ENCODE data around the gene KCNQ1. TPM values are rescaled to one million over a fixed set of nuclear protein-coding genes. Genes with fewer than 3 reads are reported as not detected.

The KCNQ1 gene
- total RNA-seq, 1 donor from 2014 or later: 0.07 TPM

DNA sequence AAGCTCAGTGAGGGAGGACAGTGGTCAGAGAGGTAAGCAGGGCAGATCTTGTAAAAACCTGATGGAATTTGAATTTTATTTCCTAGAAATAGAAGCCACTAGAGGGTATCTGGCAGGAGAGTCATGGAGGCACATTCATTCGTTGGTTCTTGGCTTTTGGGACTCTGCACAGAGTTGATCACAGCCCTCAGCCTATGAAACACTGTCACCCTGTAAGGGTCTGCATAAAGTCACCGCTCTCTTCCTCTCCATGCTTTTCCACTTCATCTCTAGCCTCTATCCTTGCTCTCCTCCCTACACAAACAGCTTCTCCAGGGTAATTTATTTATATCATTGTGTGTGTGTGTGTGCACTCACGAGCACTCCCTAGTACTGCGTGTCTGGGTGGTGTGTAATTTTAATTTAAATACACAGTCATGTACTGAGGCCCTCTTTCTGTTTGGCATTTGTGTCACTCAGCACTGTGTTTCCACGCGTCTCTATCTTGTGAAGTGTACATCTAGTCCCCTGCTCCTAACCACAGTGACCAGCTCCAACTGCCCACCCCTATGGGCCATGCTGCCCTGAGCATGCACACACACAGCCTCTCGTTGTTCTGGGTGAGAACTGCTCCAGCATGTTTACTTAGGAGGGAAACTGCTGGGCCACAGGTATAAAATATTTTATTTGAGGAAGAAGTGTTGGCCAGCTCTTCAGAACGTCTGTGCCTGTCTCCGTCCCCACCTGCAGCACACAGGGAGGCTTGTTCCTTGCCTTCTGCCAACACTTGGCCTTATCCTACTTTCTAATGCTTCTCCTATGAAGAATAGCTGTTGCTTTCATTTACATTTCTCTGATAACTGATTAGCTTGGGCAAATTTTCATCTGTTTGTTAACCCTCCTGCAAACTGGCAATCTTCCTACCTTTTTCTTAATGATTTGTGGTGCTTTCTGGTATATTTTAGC is 250.5 kb downstream of the KCNQ1 start:
- DNase-seq (ENCODE audit: low read depth, low spot score): no peak

DNA sequence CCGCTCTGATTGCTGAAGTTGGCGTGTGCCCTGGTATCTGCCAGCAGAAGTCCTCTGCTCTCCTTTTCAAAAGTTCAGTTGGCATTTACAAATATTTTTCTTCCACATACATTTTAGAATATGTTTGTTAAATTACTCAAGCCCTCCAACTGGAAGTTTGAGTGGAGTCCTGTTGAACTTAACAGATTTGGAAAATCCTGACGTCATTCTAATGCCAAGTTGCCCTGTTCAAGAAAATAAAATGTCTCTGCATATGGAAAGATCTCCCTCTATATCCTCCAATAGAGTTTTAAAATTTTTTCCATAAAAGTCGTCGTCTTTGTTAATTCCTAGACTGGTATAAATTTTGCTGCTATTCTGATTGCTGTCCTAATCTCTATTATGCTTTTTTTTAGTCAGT is 251.6 kb downstream of the KCNQ1 start:
- no peak for DNase-seq (ENCODE audit: low read depth, low spot score)

DNA sequence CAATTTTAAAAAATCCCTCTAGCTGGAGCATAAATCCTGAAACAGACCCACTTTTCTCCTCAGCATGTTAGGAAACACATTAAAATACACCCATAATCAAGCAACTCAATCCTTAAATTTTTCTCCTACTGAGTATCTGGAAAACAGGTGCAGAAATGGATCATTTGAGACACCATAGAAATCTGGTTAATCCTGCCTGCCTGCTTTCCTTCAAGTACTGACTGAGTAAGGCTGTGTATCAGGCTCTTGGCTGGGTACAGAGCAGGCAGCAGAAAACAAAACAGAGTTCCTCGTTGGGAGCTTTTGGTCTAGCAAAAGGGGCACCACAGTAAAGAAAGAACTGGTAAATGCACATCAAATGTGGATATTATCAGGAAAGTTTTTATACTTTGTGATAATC is 253.1 kb downstream of the KCNQ1 start:
- DNase-seq (ENCODE audit: low read depth, low spot score): no peak

DNA sequence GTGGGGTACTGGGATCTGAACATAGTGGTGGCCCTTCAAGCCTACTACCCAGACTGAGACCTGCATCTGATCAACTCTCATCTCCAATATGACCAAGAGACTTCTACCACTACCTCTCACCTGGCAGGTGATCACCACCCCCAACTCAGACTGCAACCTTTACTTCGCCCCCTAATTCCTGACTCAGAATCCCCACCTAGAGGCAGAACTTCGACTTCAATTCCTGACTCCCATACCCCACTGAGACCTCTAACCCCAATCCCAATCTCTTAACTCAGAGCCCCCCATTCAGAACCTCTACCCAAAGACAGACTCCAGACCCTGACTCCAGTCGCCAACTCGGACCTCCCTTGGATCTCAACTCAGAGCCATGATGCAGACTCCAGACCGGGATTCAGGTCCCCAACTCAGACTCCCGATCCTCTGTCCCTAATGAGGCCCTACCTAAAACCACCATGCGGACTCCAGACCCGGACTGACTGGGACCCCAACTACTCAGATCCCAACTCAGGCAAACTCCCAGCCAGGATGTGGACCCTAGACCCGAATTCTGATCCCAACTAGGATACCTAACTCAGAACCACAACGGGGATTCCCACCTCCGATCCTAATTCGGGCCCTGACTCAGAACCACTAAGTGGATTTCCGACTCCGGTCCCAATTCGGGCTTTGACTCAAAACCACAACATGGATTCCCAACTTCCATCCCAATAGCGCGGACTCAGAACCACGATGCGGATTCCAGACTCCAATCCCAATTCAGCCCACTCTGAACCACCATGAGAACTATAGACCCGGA is 253.8 kb downstream of the KCNQ1 start:
- no peak for DNase-seq (ENCODE audit: low read depth, low spot score)

DNA sequence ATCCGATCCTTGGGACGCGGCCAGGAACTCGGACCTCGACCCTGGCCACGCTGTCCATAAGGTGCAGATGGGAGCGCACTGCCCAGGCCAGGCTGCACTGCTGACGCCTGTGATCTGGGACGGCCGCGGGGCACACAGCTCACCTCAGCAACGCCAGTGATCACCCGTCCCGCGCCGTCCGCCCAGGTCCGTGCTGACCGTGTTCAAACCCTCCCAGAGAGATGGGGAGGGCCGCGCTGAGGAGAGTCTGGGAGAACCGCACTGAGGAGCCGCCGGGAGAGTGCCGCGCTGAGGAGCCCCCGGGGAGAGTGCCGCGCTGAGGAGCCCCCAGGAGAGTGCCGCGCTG is 254.3 kb downstream of the KCNQ1 start:
- no peak for DNase-seq (ENCODE audit: low read depth, low spot score)

DNA sequence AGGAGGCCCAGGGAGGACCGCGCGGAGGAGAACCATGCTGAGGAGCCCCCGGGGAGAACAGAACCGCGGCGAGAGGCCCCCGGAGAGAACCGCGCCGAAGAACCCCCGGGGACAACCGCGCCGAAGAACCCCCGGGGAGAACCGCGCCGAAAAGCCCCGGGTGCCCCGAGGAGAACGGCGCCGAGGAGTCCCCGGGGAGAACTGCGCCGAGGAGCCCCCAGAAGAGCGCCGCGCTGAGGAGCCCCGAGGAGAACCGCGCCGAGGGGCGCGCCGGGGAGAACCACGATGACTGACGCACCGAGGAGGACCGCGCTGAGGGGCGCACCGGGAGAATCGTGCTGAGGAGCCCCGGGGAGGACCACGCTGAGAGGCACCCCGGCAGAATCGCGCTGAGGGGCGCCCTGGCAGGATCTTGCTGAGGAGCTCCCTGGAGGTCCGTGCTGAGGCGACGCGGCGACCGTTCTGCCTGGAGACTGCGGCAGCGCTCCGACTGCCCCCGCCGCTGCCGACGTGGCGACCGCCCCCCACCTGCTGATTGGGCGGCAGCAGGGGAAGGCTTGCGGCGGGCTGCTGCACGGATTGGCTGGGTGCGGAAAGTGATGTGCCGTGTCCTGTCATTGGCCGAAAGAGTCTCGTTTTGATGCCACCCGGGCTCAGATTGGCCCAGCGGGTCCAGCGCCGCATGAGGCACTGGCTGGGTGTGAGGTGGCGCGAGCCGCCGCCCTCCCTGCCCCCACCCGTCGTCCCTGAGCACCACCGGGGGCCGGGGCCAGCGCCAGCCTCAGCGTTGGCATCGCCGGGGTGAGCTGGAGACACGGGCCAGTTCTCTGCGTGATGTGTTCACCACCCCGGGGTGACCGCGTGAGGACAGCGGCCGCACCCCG is 255.0 kb downstream of the KCNQ1 start, which contains the start of gene KCNQ1OT1:
Gene KCNQ1OT1, minus strand, starts transcription at position 464 of the 884 bp plus-strand sequence.
- peak; percentile 64 for DNase-seq (ENCODE audit: low read depth, low spot score)

GRCh38 chr11:2700415-2701211 is 255.8 kb downstream of the KCNQ1 start:
- DNase-seq (ENCODE audit: low read depth, low spot score): no peak

GRCh38 chr11:2701230-2701629 is 256.4 kb downstream of the KCNQ1 start:
- no peak for DNase-seq (ENCODE audit: low read depth, low spot score)

DNA sequence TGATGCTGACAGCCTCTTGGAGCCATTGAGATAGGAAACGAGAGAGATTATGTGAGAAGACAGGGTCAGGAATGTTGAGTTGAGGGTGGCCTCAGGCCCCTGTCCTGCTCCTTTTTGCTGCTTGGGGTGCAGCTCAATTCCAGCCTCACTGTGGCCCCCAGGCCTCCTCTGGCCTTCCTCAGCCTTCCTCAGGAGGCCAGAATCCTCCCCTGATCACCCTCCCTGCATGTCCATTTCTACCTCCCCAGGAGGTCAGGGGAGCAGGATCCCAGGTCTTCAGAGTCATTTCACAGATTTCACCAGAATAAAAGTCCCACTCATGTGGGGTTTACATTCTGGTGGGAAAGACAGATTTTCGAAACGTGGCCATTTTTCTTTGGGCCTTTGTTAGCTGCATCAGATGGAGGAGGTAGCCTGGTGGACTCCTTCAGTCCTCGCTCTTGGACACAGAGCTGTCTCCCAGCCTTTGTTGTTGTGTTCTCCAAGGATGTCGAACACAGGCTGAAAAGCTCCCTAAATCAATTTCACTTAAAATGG is 257.2 kb downstream of the KCNQ1 start:
- DNase-seq (ENCODE audit: low read depth, low spot score): no peak

GRCh38 chr11:2702771-2703362 is 258.1 kb downstream of the KCNQ1 start:
- no peak for DNase-seq (ENCODE audit: low read depth, low spot score)

DNA sequence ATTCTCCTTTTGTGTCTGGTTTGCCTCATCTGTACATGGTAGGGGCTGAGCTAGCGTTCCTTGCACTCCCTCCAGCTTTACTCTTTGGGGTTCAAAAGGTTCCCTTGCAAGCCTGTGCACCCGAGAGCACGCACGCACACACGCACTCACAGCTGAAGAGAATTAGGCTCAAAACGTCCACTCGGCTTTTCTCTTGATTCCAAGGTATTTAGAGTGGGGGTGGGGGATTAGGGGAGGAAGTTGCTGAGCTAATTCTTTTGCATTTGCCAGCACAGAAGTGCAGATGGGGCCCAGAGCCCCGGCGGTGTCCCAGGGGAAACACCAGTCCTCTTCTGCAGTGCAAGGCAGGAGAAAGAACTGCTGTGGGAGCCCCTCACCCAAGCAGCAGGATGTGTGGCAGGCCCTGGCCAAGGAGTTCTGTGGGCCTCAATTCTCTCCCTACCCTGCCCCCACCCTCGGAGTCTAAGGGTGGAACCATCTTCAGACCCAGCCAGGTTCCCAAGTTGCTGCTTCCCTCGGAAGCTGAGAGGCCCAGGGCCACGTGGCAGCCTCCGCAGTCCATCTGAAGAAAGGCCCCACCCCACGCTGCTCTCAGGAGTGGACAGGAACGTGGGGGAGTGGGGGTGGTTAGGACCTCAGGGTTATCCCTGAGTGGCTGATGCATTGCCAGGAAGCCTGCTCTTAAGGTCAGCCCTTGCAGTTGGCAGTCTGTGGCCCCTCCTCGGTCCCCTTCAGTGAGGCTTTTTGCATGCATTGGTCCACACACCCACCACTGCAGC is 258.7 kb downstream of the KCNQ1 start:
- DNase-seq (ENCODE audit: low read depth, low spot score): no peak

GRCh38 chr11:2704356-2704755 is 259.5 kb downstream of the KCNQ1 start:
- no peak for DNase-seq (ENCODE audit: low read depth, low spot score)

DNA sequence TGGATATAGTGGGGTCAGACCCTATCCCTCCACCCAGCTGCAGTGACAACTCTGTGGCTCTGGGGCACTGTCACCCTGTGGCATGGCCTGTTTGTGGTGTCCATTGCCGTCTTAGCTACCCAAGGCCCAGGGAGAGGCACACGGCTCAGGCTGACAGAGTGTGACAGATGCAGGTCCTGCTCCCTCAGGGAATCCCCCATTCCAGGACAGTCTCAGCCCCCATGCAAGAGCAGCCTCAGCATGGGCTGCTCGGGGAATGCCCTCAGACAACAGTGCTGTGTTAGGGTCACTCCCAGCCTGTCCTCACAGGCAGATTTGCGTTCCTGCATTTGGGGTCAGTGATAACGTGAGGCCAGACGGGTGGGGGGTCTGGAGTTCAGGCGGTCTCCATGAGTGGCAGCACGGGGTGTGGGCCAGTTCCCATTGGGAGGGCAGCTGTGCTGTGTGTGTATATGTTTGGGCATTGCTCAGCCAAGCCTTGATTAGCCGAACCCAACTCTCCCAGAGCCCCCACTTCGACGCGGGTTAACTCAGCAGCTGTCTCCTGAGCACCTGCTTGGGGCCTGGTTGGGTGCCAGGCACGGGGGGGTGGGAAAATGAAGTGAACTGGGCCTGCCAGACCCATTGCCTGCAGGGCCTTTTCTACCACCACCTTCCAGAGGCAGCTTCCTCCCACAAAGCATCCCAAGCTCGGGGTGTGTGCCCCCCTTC is 260.2 kb downstream of the KCNQ1 start:
- no peak for DNase-seq (ENCODE audit: low read depth, low spot score)

GRCh38 chr11:2706321-2706720 is 261.5 kb downstream of the KCNQ1 start:
- no peak for DNase-seq (ENCODE audit: low read depth, low spot score)

GRCh38 chr11:2707736-2708135 is 262.9 kb downstream of the KCNQ1 start:
- no peak for DNase-seq (ENCODE audit: low read depth, low spot score)

DNA sequence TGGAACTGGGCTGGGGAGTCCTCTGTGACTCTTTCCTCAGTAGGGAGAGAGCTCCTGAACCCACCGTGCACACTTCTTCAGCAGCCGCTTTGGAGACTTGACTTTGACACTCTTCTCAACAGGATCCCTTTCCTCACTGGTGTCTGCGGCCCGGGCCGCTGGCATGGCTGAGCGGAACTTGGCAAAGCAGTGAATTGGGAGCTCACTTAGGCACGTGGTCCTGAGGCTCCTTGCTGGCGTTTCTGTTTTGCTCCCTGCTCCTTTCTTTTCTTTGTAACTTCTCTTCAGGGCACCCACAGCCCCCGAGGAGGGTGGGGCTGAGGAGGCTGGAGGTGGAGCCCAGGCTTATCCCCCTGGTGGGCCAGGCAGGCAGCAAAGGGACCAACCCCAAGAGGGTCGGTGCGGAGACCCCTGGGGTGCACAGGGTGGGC is 263.4 kb downstream of the KCNQ1 start:
- DNase-seq (ENCODE audit: low read depth, low spot score): no peak

- DNase-seq (ENCODE audit: low read depth, low spot score): no peak
Observed at GRCh38 chr11:2708757-2709281, 264.0 kb downstream of the KCNQ1 start.

GRCh38 chr11:2709429-2709828 is 264.6 kb downstream of the KCNQ1 start:
- DNase-seq (ENCODE audit: low read depth, low spot score): no peak

Data from pulmonary artery endothelial cell (primary cell).